Stimulated activated CD4-positive, alpha-beta T cell treated with anti-CD3 and anti-CD28 coated beads, Interleukin-12 subunit alpha, Interleukin-12 subunit beta, amount 100 ng/mL, for 4 hours (primary cell): ENCODE data around the gene XRCC1.
"Not testable (repeated sequence)": the region's sequence is repeated elsewhere in the genome, so short reads cannot be mapped to it uniquely, and the experiment has no call there.

Experiments used
- DNase-seq: peaks from one replicate; pipeline ENCODE4 v3.0.0-alpha.2; 2020

XRCC1 gene

DNA sequence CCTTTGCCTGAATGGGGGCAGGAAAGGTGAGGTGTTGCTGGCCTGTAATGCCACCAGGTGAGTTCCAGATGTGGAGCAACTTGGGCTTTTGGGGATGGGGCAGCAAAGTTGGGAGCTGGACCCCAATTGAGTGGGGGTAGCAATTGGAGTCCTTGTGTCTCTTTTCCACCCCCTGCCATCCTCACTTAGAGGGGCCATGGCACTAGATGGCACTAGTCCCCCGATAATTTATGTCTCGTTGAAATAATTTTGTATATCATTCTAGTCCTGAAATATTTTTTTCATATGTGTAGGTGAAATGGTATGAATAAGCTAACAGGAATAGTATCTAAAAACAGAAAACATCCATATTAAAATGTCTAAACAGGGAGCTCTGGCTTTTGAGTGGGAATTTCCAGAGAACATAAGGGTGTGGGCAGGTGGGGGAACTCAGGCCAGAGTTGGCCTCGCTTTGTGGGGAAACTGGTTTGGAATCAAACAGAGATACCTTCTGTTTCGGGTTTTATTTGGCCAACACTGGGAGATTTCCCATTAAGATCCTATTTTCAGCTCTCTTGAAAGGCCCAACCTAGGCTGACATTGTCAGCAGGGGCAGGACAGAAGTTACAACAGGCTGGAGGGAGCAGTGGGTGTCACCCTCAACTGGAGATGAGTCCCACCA, 24.4 kb upstream of the XRCC1 start:
- no peak for DNase-seq

DNA sequence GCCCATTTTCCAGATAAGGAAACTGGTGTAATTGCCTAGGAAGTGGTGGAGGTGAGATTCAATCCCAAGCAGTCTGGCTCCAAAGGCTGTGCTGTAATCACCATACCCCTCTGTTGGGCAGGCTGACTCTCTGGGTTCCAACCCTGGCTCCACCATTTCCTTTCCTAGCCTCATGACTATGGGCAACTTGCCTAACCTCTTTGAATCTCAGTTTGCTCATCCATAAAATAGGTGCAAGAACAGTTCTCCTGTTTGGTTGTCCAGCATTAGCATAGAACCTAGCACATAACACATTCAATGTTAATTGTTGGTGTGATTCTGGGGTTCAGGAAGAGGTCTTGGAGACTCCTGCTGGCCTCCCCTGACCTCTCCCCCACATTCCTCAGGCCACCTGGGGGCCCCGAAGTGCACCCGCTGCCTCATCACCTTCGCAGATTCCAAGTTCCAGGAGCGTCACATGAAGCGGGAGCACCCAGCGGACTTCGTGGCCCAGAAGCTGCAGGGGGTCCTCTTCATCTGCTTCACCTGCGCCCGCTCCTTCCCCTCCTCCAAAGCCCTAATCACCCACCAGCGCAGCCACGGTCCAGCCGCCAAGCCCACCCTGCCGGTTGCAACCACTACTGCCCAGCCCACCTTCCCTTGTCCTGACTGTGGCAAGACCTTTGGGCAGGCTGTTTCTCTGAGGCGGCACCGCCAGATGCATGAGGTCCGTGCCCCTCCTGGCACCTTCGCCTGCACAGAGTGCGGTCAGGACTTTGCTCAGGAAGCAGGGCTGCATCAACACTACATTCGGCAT, 23.3 kb upstream of the XRCC1 start:
- DNase-seq, result no peak

GRCh38 chr19:43597876-43598275, 22.5 kb upstream of the XRCC1 start:
- no peak for DNase-seq

DNA sequence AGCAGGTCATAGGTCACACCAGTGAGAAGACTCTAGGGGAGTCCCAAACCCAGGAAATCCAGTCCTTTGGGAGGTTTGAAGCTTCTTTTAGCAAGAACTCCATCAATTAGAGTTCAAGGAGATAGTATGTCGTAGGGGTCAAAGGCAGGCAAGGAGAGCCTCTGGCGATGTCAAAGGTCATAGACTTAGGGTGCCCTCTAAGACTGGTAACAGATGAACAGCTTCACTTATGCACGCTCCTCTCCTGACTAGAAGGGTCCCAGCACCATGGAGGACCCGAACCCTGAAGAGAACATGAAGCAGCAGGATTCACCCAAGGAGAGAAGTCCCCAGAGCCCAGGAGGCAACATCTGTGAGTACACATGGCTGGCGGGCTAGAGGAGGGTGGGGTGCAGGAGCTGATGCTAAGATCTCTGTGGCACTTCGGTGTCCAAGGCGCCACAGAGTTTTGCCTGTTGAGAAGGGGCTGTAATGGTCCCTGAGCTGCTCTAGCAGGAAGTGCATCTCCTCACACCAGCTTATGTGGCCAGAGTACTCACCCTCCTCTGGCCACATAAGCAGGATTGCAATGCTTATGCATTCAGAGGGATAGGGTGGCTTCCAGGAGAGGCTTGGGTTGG, 21.6 kb upstream of the XRCC1 start:
- no peak for DNase-seq

- DNase-seq, result peak; percentile 100
Measured at GRCh38 chr19:43595999-43596841, 20.9 kb upstream of the XRCC1 start, which contains the start of the genes IRGQ and ZNF576. TSS of gene IRGQ (minus strand) at chr19:43596134. CDS start at chr19:43595338, 796 bp downstream. TSS of gene ZNF576 (plus strand) at chr19:43596595. CDS start at chr19:43597109, 514 bp downstream.

DNA sequence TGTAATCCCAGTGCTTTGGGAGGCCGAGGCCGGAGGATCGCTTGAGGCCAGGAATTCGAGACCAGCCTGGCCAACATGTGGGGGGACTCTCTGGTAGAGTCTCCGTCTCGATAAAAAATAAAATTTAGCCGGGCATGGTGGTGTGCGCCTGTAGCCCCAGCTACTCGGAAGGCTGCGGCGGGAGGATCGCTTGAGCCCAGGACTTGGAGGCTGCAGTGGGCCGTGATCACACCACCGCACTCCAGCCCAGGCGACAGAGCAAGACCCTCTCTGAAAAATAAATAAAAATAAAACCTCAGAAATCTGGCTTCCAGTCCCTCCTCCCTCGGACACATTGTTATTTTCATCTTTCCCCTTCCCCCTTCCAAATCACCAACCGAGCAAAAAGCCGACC, 20.3 kb upstream of the XRCC1 start:
- no peak for DNase-seq

- peak; percentile 67 for DNase-seq
Measured at GRCh38 chr19:43594710-43595604, 19.6 kb upstream of the XRCC1 start.

- no peak for DNase-seq
Measured at GRCh38 chr19:43594081-43594697, 18.9 kb upstream of the XRCC1 start.

DNA sequence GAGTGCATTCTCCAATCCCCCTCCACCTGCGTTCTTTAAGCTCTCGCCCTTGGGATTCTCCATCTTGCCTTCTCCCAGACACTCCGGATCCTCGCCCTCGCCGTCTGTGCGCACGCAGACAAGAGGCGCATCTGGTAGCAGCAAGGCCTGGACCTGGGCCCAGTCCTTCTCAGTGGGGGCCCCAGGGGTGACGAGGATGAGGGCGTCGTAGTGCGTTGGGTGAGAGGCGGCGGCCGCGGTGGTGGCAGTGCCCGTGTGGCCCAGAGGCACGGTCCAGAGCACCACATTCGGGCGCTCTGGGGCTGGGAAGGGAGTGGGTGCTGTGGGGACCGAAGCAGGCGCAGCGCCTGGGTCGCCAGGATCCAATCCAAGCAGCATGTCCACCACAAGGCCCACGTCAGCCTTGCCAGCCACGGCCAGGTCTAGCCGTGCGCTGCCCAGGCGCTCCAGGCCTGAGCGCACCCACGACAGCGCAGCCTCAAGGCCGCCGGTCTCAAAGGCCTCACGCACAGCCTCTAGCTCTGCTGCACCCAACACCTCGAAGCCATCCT, 17.5 kb upstream of the XRCC1 start:
- DNase-seq, result no peak

DNA sequence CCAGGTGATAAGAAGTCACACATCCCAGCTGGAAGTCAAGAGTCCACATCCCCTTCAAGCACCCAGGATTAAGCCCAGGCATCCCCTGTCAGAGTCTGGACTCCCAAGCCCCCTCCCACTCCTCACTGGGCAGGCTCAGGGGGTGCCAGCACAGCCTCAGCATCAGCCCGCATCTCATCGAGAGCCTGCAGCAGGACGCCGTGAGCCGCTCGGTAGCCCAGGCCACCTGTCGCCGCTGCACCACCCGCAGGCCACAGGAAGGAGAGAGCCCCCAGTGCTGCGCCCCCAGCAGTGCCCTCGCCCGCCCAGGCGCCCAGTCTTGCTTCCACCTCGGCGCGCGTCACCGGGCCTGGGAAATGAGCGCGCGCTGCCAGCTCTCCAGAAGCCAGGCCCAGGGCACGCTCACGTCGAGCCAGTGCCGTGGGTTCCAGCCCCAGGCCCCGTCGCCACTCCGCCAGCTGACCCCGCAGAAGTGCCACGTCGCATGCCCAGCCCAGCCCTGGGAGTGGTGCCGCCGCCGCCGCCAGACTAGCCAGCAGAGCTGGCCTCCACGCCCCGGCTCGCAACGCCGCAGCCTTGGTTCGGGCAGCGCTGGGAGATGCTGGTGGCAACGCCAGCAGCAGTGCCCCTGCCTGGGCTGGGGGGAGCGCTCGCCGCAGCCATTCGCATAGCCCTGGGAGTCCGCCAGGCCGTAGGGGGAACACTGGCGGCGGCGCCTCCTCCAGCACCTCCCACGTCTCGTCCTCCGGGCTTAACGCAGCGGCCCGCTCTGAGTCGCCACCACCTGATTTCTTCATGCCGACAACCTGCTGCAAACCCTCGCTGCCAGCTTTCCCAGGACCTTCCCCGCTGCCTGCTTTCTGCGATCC, 16.8 kb upstream of the XRCC1 start:
- DNase-seq, result no peak

- DNase-seq, result no peak
Measured at GRCh38 chr19:43589678-43590077, 14.4 kb upstream of the XRCC1 start.

- DNase-seq, result no peak
Measured at GRCh38 chr19:43589277-43589676, 13.9 kb upstream of the XRCC1 start.

DNA sequence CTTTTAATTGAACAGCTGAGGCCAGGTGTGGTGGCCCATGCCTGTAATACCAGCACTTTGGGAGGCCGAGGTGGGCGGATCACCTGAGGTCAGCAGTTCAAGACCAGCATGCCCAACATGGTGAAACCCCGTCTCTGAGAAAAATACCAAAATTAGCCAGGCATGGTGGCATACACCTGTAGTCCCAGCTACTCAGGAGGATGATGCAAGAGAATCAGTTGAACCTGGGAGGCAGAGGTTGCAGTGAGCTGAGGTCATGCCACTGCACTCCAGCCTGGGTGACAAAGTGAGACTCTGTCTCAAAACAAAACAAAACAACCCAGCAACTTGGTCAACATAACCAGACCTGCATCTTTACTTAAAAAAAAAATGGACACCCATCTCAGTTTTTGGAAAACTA, 11.7 kb upstream of the XRCC1 start:
- not testable (repeated sequence) for DNase-seq

- no peak for DNase-seq
Measured at GRCh38 chr19:43586346-43586745, 11.0 kb upstream of the XRCC1 start.

GRCh38 chr19:43584484-43584883, 9.2 kb upstream of the XRCC1 start:
- DNase-seq, result no peak

- DNase-seq, result no peak
Measured at GRCh38 chr19:43582495-43582894, 7.2 kb upstream of the XRCC1 start.

DNA sequence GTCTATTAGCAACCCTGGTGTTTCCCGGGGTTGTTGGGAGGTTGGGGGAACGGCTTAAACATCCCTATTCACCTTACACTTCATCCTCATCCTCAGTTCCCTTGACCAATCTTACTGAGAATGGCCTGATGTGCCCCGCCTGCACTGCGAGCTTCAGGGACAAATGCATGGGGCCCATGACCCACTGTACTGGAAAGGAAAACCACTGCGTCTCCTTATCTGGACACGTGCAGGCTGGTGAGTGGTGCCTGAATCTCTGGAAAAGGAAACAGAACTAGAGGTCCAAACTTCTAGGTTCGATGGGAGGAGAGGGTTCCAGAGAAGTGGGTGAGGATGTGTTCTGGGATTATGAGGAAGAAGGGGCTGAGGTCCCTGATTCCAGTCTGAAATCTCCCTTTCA, 6.1 kb upstream of the XRCC1 start:
- DNase-seq, result no peak

GRCh38 chr19:43578787-43579186, 3.5 kb upstream of the XRCC1 start:
- DNase-seq, result no peak

DNA sequence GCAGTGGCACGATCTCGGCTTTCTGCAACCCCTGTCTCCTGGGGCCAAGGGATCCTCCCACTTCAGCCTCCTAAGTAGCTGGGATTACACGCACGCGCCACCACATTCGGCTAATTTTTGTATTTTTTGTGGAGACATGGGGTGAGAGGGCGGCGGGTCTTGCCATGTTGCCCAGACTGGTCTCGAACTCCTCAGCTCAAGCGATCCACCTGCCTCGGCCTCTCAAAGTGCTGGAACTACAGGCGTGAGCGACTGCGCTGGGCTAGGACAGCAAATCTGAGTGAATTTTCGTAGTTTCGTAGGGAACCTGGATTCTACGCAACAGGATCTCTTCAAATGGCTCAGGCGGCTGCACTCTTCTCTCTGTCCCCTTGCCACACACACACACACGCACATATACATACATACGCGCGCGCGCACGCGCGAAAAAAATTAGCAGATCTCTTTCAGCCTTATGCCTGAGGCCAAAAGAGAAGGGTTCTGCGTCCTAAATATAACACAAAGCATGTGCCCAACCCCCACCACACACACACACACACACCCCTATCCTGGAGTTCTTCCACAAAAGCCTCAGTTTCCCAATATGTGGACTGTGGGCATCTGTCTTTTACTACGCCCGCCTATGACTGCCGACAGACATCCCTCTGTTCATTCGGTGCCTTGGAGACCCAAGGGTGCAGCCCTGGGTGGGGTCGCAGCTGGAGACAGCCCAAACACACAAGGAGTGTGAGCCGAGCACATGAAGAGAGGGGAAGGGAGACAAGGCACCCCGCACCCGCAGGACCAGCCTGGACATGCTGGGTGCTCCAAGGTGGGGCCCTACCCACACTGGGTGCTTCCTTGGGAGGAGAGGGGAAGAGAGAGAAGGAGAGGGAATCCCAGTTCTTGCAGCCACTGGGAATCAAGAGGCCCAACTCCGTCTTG, 890 bp upstream of the XRCC1 start:
- DNase-seq, result no peak
